Esophagus muscularis mucosa (tissue), 3 donors: ENCODE measurements around the gene UQCR10.

Experiments
- CTCF ChIP-seq, 3 experiments: fragments of 200-600 bp in 2 of 3; fragments of 450-650 bp in 1 of 3; sonication (generic) in 2 of 3; IDR thresholded peaks; one replicate each; pipeline ENCODE4 v1.5.1; 2017 to 2019; ENCODE audit warnings: antibody characterized with exemption in 3 of 3, mild to moderate bottlenecking in 2 of 3, moderate library complexity in 1 of 3
- POLR2A ChIP-seq: fragments of 450-650 bp; IDR thresholded peaks from one replicate; pipeline ENCODE4 v1.6.1; 2017; ENCODE audit warnings: antibody characterized with exemption, moderate library complexity, mild to moderate bottlenecking, low read depth
- POLR2AphosphoS5 ChIP-seq, 2 donors: sonication (generic); formaldehyde crosslinking; IDR thresholded peaks; one replicate each; pipeline ENCODE4 v1.6.1; 2017; ENCODE audit warnings: antibody characterized with exemption in 2 of 2

GRCh38 chr22:29786031-29786430 lies 18.9 kb downstream of the UQCR10 start:
- no peak for TF ChIP-seq POLR2A
- no peak for TF ChIP-seq CTCF (IDR thresholded peaks at IDR 0.05)
- TF ChIP-seq POLR2AphosphoS5 (IDR thresholded peaks at IDR 0.05) = no peak
